Measurements from ENCODE around the gene ZNF236. TPM values are rescaled to one million over a fixed set of nuclear protein-coding genes. Genes with fewer than 3 reads are reported as not detected.
A peak's percentile ranks its signal among the peaks of the same experiment; 100 is the strongest.

The ZNF236 gene
- total and polyA plus RNA-seq, 4 donors = 0.83 to 8.2 (median 5.0) TPM

GRCh38 chr18:76979906-76980305 lies 157.5 kb downstream of the ZNF236 start:
- no peak for DNase-seq (ENCODE audit: low spot score)
- 96% methylated on average over 17 of the region's 17 CpGs for WGBS
- Histone ChIP-seq H3K4me1 (ENCODE audit: control insufficient read depth in 4 of 4, insufficient read depth in 4 of 4, low read length in 3 of 4) (peaks cover 3 to 27% (median 22%) of the 10 kb centered on the region in 4 donors), H3K27me3 (ENCODE audit: control insufficient read depth in 4 of 4, insufficient read depth in 4 of 4, low read length in 3 of 4) (no peaks in the 10 kb centered on the region), H3K4me3 (ENCODE audit: low read depth in 1 of 3, low read length in 3 of 3) (no peak overlapping the region), H3K9me3 (ENCODE audit: control insufficient read depth in 4 of 4, low read length in 3 of 4) (no peaks in the 10 kb centered on the region), H3K9ac (ENCODE audit: low read depth in 1 of 2, low read length in 2 of 2) (no peak overlapping the region), H3K27ac (ENCODE audit: low read depth in 1 of 2, low read length in 2 of 2) (no peak overlapping the region), H3K36me3 (ENCODE audit: control insufficient read depth in 4 of 4, insufficient read depth in 3 of 4, low read depth in 1 of 4, low read length in 3 of 4) (no peaks in the 10 kb centered on the region)
- no peak for TF ChIP-seq SP1 (IDR thresholded peaks at IDR 0.05)
- TF ChIP-seq HNF4G (IDR thresholded peaks at IDR 0.05) = no peak
- TF ChIP-seq MAX (IDR thresholded peaks at IDR 0.05) = no peak
- TF ChIP-seq ATF3 (IDR thresholded peaks at IDR 0.05) = no peak
- TF ChIP-seq RAD21 (IDR thresholded peaks at IDR 0.05) = no peak

- no peak overlapping the region for H3K9ac ChIP-seq (ENCODE audit: low read depth in 1 of 2, low read length in 2 of 2)
- no peak overlapping the region for H3K4me3 ChIP-seq (ENCODE audit: low read depth in 1 of 3, low read length in 3 of 3)
- H3K27me3 ChIP-seq (ENCODE audit: control insufficient read depth in 4 of 4, insufficient read depth in 4 of 4, low read length in 3 of 4) = no peaks in the 10 kb centered on the region
- H3K36me3 ChIP-seq (ENCODE audit: control insufficient read depth in 4 of 4, insufficient read depth in 3 of 4, low read depth in 1 of 4, low read length in 3 of 4) = no peaks in the 10 kb centered on the region
- WGBS = 84% methylated on average over 23 of the region's 23 CpGs
- H3K27ac ChIP-seq (ENCODE audit: low read depth in 1 of 2, low read length in 2 of 2) = no peak overlapping the region
- DNase-seq (ENCODE audit: low spot score) = peak; percentile 19
- no peaks in the 10 kb centered on the region for H3K9me3 ChIP-seq (ENCODE audit: control insufficient read depth in 4 of 4, low read length in 3 of 4)
- no peak for TF ChIP-seq FOXA1 (IDR thresholded peaks at IDR 0.05)
- TF ChIP-seq TAF1 (conservative IDR thresholded peaks at IDR 0.05) = no peak
- TF ChIP-seq HNF4A (conservative IDR thresholded peaks at IDR 0.05) = no peak
- no peak for TF ChIP-seq YY1 (IDR thresholded peaks at IDR 0.05)
- TF ChIP-seq REST (IDR thresholded peaks at IDR 0.05) = no peak
- no peak for TF ChIP-seq MAX (IDR thresholded peaks at IDR 0.05)
- no peak for TF ChIP-seq CTCF (IDR thresholded peaks at IDR 0.05; ENCODE audit: low read depth, low read length, missing input control)
- TF ChIP-seq GABPA (IDR thresholded peaks at IDR 0.05 in 1 of 2, conservative IDR thresholded peaks at IDR 0.05 in 1 of 2) = no peak
- TF ChIP-seq ZBTB33 (IDR thresholded peaks at IDR 0.05) = no peak
- TF ChIP-seq JUND (IDR thresholded peaks at IDR 0.05) = no peak
- no peak for TF ChIP-seq SP1 (IDR thresholded peaks at IDR 0.05)
- no peak for TF ChIP-seq RXRA (IDR thresholded peaks at IDR 0.05)
- TF ChIP-seq RAD21 (IDR thresholded peaks at IDR 0.05) = no peak
- no peak for TF ChIP-seq NR2F2 (IDR thresholded peaks at IDR 0.05)
- H3K4me1 ChIP-seq (ENCODE audit: control insufficient read depth in 4 of 4, insufficient read depth in 4 of 4, low read length in 3 of 4) = peaks cover 3 to 27% (median 22%) of the 10 kb centered on the region in 4 donors
Measured at GRCh38 chr18:76980663-76981395, 158.5 kb downstream of the ZNF236 start.

Data from liver (tissue), 9 donors.